ENCODE measurements around the gene LIAS.

Gene LIAS

DNA sequence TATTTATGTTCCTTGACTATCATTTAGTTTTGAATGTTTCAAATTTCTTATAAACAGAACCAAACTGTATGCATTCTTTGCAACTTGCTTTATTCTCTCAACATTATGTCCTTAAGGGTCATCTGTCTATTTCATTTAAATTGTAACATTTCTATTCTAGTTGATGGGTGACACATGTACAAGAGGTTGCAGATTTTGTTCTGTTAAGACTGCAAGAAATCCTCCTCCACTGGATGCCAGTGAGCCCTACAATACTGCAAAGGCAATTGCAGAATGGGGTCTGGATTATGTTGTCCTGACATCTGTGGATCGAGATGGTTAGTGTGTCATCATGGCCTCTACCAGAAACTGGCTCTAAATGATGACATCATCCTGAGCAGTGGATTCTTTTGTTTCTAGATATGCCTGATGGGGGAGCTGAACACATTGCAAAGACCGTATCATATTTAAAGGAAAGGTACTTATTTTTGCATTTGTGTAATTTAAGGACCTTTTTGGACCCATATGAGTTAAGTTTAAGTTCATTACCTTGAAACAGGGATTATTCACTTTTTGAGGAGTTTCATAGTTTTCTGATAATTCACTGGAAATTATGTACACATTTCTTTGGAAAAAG, 6.1 kb downstream of the LIAS start:
- ChIA-PET CTCF (interaction anchor here (0.6 to 1.5 kb wide), 3 partner anchors 14 to 502 kb away, joined by 3 to 4 read pairs (median 3); no protein-coding TSS in a partner anchor), POLR2A (interaction anchor here (0.7 kb wide), 1 partner anchor 62 kb away, joined by 4 read pairs; the partner anchor contains the start of gene UGDH)
- no peak for TF ChIP-seq CTCF (IDR thresholded peaks at IDR 0.05; ENCODE audit: insufficient read depth, low read length, missing control alignments)
- H3K4me3 ChIP-seq (ENCODE audit: low read depth, low read length): no peak overlapping the region
- peak; percentile 31 for DNase-seq (ENCODE audit: low read depth, low spot score)

DNA sequence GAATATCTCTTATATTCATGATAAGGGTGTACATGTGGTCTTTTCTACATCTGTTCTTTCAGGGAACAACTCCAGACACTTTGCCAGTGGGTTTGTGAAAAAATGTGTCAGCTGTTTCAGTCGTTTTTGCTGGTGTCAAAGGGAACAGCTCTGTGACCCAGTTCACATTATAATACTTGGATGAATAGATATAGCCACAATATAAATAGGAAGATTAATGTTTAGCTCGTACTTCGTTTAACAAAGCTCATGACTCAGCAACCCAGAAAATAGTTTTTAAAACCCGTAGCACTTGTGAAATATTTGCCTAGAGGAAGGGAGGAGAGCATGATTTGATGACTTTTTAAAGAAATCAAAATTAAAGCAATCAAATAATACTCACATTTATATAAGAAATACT, 7.9 kb downstream of the LIAS start:
- POLR2A ChIA-PET: interaction anchor here (1.2 kb wide), 2 partner anchors 61 to 171 kb away, joined by 3 to 7 read pairs; partner anchors contain the start of genes SMIM14 and UGDH
- no peak for DNase-seq (ENCODE audit: low read depth, low spot score)
- TF ChIP-seq CTCF (IDR thresholded peaks at IDR 0.05; ENCODE audit: insufficient read depth, low read length, missing control alignments): no peak
- no peak overlapping the region for H3K4me3 ChIP-seq (ENCODE audit: low read depth, low read length)
- CTCF ChIA-PET: interaction anchor here (0.6 to 1.7 kb wide), 14 partner anchors 39 to 850 kb away, joined by 3 to 7 read pairs (median 3); partner anchors contain the start of gene UGDH

- POLR2A ChIA-PET: interaction anchor here (1.2 kb wide), 1 partner anchor 60 kb away, joined by 3 read pairs; the partner anchor contains the start of gene UGDH
Observed at GRCh38 chr4:39467464-39467863, 8.6 kb downstream of the LIAS start.

GRCh38 chr4:39469429-39470077, 10.7 kb downstream of the LIAS start:
- H3K4me3 ChIP-seq (ENCODE audit: low read depth, low read length): no peak overlapping the region
- peak; percentile 61 for TF ChIP-seq CTCF (IDR thresholded peaks at IDR 0.05; ENCODE audit: insufficient read depth, low read length, missing control alignments)
- peak; percentile 67 for DNase-seq (ENCODE audit: low read depth, low spot score)
- ChIA-PET POLR2A (interaction anchor here (1.0 to 1.6 kb wide), 2 partner anchors 58 to 169 kb away, joined by 3 to 10 read pairs; partner anchors contain the start of genes SMIM14 and UGDH), CTCF (interaction anchor here (0.6 to 2.9 kb wide), 68 partner anchors 9 to 848 kb away, joined by 3 to 57 read pairs (median 4); partner anchors contain the start of genes LIAS, N4BP2, PDS5A and RPL9)

More at GRCh38 chr4:39467464-39467863, 8.6 kb downstream of the LIAS start:
- CTCF ChIA-PET: interaction anchor here (1.0 to 1.2 kb wide), 4 partner anchors 121 to 190 kb away, joined by 3 to 4 read pairs (median 4); no protein-coding TSS in a partner anchor
- H3K4me3 ChIP-seq (ENCODE audit: low read depth, low read length): no peak overlapping the region
- TF ChIP-seq CTCF (IDR thresholded peaks at IDR 0.05; ENCODE audit: insufficient read depth, low read length, missing control alignments): no peak
- DNase-seq (ENCODE audit: low read depth, low spot score): no peak

- TF ChIP-seq CTCF (IDR thresholded peaks at IDR 0.05; ENCODE audit: insufficient read depth, low read length, missing control alignments): no peak
- ChIA-PET CTCF (interaction anchor here (0.9 to 2.9 kb wide), 8 partner anchors 15 to 508 kb away, joined by 4 to 53 read pairs (median 10); partner anchors contain the start of genes PDS5A, SMIM14 and UGDH), POLR2A (no interaction called here)
Observed at GRCh38 chr4:39470402-39470801, 11.5 kb downstream of the LIAS start.

GRCh38 chr4:39472396-39472795, 13.5 kb downstream of the LIAS start:
- DNase-seq (ENCODE audit: low read depth, low spot score): no peak
- ChIA-PET POLR2A (no interaction called here), CTCF (interaction anchor here (1.0 to 2.4 kb wide), 4 partner anchors 27 to 506 kb away, joined by 4 to 8 read pairs (median 5); partner anchors contain the start of gene PDS5A)
- TF ChIP-seq CTCF (IDR thresholded peaks at IDR 0.05; ENCODE audit: insufficient read depth, low read length, missing control alignments): no peak
- no peak overlapping the region for H3K4me3 ChIP-seq (ENCODE audit: low read depth, low read length)

More at GRCh38 chr4:39470402-39470801, 11.5 kb downstream of the LIAS start:
- DNase-seq (ENCODE audit: low read depth, low spot score): no peak
- no peak overlapping the region for H3K4me3 ChIP-seq (ENCODE audit: low read depth, low read length)

All from AG04449 (cell line).